Measurements from ENCODE around the gene CLBA1.

CLBA1 gene

GRCh38 chr14:104979758-104980610 lies 5.6 kb upstream of the CLBA1 start (continued):
- TF ChIP-seq ZBTB7A (tag by site-specific recombination; IDR thresholded peaks at IDR 0.05; ENCODE audit: low read depth) (peak; percentile 82), ZNF624 (tag by site-specific recombination; IDR thresholded peaks at IDR 0.05) (0 out of 2 replicates have a peak, but pooled peaks have one; percentile 32), ZNF280D (tag by site-specific recombination; IDR thresholded peaks at IDR 0.05) (no peak), SP2 (tag by site-specific recombination; IDR thresholded peaks at IDR 0.05) (no peak), ZBTB17 (tag by site-specific recombination; IDR thresholded peaks at IDR 0.05) (peak; percentile 34; the same call in 1 of the 2 replicates), ZNF664 (tag by site-specific recombination; IDR thresholded peaks at IDR 0.05) (no peak), ZEB2 (tag by site-specific recombination; IDR thresholded peaks at IDR 0.05) (0 out of 2 replicates have a peak, but pooled peaks have one; percentile 52), ZNF311 (tag by site-specific recombination; IDR thresholded peaks at IDR 0.05; ENCODE audit: borderline replicate concordance) (0 out of 2 replicates have a peak, but pooled peaks have one; percentile 25), ZNF473 (tag by site-specific recombination; IDR thresholded peaks at IDR 0.05) (peak; percentile 81; the same call in 1 of the 2 replicates), ZNF132 (tag by site-specific recombination; IDR thresholded peaks at IDR 0.05; ENCODE audit: borderline replicate concordance) (no peak), GLI4 (tag by site-specific recombination; IDR thresholded peaks at IDR 0.05) (0 out of 2 replicates have a peak, but pooled peaks have one; percentile 36), ZNF600 (tag by site-specific recombination; IDR thresholded peaks at IDR 0.05) (peak; percentile 47), KLF17 (tag by site-specific recombination; IDR thresholded peaks at IDR 0.05) (0 out of 2 replicates have a peak, but pooled peaks have one; percentile 27), ZNF266 (tag by site-specific recombination; IDR thresholded peaks at IDR 0.05; ENCODE audit: low read depth) (peak; percentile 63; the same call in 1 of the 2 replicates), ZFP69B (tag by site-specific recombination; IDR thresholded peaks at IDR 0.05) (peak; percentile 65), HIC1 (tag by site-specific recombination; IDR thresholded peaks at IDR 0.05) (peak; percentile 70), ZBTB20 (tag by site-specific recombination; IDR thresholded peaks at IDR 0.05) (peak; percentile 70), ZSCAN5A (tag by site-specific recombination; IDR thresholded peaks at IDR 0.05) (no peak), ZNF785 (tag by site-specific recombination; IDR thresholded peaks at IDR 0.05) (peak; percentile 46; the same call in 1 of the 2 replicates), ZBTB48 (tag by site-specific recombination; IDR thresholded peaks at IDR 0.05) (peak; percentile 58; the same call in 1 of the 2 replicates), ZFHX2 (tag by site-specific recombination; conservative IDR thresholded peaks at IDR 0.05) (peak; percentile 60), ZNF791 (tag by site-specific recombination; IDR thresholded peaks at IDR 0.05) (no peak), ZNF398 (tag by site-specific recombination; IDR thresholded peaks at IDR 0.05) (peak; percentile 48; the same call in 1 of the 2 replicates), ZNF639 (tag by site-specific recombination; IDR thresholded peaks at IDR 0.05) (peak; percentile 58; the same call in 1 of the 2 replicates), ZNF629 (tag by site-specific recombination; IDR thresholded peaks at IDR 0.05) (no peak), ZSCAN18 (tag by site-specific recombination; IDR thresholded peaks at IDR 0.05) (peak; percentile 76; the same call in 1 of the 2 replicates)
